Muscle layer of duodenum (tissue), 2 donors: ENCODE measurements around the gene ALDH1L1.

Experiments used
- H3K27ac ChIP-seq: one replicate; pipeline ENCODE4 v1.7.0; 2013; ENCODE audit warnings: mild to moderate bottlenecking, low read length
- H3K27me3 ChIP-seq: one replicate; pipeline ENCODE4 v1.7.0; 2013; ENCODE audit warnings: low read depth, mild to moderate bottlenecking, control low read depth, low read length
- H3K36me3 ChIP-seq, 2 donors: one replicate each; pipeline ENCODE4 v1.7.0; 2013; ENCODE audit warnings: low read length in 2 of 2, control low read depth in 1 of 2, mild to moderate bottlenecking in 1 of 2; ENCODE audit not compliant: insufficient read depth in 2 of 2, control insufficient read depth in 1 of 2
- H3K4me1 ChIP-seq, 2 donors: one replicate each; pipeline ENCODE4 v1.7.0; 2013; ENCODE audit warnings: low read length in 2 of 2, mild to moderate bottlenecking in 2 of 2, control low read depth in 1 of 2, moderate library complexity in 1 of 2; ENCODE audit not compliant: insufficient read depth in 2 of 2, control insufficient read depth in 1 of 2
- H3K4me3 ChIP-seq, 2 donors: one replicate each; pipeline ENCODE4 v1.7.0; 2013; ENCODE audit warnings: low read length in 2 of 2, low read depth in 1 of 2, mild to moderate bottlenecking in 1 of 2
- H3K9me3 ChIP-seq, 2 donors: one replicate each; pipeline ENCODE4 v1.7.0; 2013; ENCODE audit warnings: low read length in 2 of 2, control low read depth in 1 of 2, mild to moderate bottlenecking in 1 of 2; ENCODE audit not compliant: control insufficient read depth in 1 of 2
- donor health status: healthy.

ALDH1L1 gene

DNA sequence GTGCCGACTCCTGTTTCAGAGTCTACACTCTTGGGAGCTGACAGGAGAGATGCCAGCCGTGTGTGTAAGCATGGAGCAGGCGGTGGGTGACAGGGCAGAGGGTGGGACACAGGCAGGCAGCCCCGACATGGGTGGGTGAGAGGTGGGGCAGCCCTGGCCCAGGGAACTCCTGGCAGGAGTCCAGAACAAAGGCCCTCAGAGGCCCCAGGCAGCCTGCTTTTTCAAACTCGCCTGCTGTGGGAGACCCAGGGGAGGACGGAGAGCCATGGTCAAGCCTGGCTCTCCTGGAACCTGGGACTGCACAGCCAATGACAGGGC lies 67.2 kb downstream of the ALDH1L1 start:
- Histone ChIP-seq H3K36me3 (no peaks in the 10 kb centered on the region), H3K4me3 (no peak overlapping the region), H3K4me1 (no peaks in the 10 kb centered on the region), H3K27me3 (no peaks in the 10 kb centered on the region), H3K27ac (no peak overlapping the region), H3K9me3 (no peaks in the 10 kb centered on the region)

DNA sequence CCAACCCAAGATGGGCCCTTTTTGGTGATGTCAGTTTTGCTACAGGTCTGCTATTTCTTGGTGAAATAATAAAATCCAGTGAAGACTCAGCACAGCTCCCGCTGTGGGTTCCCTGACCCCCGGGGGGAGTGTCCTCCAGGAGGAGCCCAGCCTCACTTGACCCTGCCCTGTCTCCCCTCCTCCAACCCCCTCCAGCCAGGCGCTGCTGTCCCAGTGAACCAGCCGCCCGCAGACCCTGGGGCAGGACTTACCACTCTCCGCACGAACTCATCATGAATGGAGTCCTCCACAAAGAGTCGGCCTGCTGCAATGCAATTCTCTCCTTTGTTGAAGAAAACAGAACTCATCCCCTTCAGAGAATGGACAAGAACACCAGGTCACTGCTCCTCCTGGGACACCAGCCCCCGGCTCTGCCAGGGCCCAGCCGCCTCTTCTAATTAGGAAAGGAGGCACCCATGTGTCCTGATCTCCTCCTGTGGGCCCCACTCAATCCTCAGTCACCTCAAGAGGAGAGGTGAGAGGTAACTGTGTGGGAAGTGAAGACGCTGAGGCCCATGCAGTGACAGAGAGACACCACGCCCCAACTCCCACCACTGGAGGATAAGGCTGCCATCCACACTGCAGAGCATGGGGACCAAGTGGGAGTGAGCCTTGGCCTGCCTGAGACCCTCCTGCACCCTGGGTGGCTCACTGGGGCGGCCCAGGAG lies 67.7 kb downstream of the ALDH1L1 start:
- Histone ChIP-seq H3K4me3 (no peak overlapping the region), H3K27ac (no peak overlapping the region), H3K9me3 (no peaks in the 10 kb centered on the region), H3K27me3 (no peaks in the 10 kb centered on the region), H3K4me1 (no peaks in the 10 kb centered on the region), H3K36me3 (no peaks in the 10 kb centered on the region)

DNA sequence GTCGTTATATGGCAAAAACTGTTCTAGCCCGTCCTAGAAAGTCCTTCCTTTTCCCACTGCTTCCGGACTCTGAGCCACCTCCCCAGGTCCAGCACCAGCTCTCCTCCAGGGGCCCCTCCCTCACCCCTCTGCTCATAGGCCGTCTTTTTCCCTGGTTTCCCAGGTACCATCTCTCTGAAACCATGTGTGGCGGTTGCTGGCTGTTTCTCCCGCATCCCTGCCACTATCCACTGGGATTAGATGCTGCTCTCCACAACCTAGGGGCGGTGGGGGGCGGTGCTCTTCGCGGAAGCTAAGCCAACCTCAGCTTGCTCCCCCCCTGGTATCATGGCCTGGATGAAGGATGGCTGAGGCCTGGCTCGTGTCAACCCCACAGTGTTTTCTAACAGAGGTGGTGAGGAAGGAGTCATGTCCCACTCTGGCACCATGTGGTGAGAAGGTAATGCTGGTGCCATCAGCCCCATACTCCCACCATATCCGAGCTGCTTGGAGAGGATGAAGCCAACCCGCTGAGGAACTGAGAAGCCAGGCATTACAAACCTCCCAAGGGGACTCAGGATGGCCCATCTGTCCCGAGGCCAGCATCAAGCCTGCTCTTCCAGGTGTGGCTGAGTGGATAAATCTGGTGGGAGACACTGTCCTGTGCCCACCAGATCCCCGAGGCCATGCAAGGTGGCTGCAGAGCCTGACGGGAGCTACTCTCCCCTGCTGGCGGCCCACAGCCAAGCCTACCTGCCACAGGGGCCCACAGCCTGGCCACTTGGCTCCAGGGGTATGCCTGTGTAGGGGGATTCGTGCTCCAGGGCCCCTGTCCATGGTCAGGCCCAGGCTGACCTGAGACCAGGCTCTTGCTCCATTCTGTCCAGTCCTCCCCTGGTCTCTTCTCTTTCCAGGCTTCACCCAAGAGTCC lies 68.6 kb downstream of the ALDH1L1 start:
- Histone ChIP-seq H3K4me1 (no peaks in the 10 kb centered on the region), H3K27ac (no peak overlapping the region), H3K9me3 (no peaks in the 10 kb centered on the region), H3K36me3 (no peaks in the 10 kb centered on the region), H3K4me3 (no peak overlapping the region), H3K27me3 (no peaks in the 10 kb centered on the region)

DNA sequence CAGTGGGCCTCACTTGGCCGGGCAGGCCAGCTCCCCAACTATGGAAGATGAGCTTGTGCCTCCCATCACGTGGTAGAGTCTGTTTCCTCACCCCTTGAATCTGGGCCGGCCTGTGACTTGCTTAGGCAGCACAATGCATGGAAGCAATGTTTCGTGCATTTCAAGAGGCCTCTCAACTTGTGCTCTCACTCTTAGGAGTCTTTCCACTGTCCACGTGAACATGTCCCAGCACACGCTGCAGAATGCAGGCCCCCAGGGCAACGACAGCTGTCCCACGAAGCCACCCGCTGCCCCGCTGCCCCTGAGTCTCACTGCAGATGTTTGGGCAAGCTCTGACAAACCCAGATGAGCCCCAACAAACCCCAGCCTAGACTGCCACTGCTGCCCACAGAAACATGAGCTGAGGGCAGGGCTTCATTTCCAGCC lies 69.2 kb downstream of the ALDH1L1 start:
- Histone ChIP-seq H3K27ac (no peak overlapping the region), H3K4me3 (no peak overlapping the region), H3K4me1 (no peaks in the 10 kb centered on the region), H3K9me3 (no peaks in the 10 kb centered on the region), H3K36me3 (no peaks in the 10 kb centered on the region), H3K27me3 (no peaks in the 10 kb centered on the region)

DNA sequence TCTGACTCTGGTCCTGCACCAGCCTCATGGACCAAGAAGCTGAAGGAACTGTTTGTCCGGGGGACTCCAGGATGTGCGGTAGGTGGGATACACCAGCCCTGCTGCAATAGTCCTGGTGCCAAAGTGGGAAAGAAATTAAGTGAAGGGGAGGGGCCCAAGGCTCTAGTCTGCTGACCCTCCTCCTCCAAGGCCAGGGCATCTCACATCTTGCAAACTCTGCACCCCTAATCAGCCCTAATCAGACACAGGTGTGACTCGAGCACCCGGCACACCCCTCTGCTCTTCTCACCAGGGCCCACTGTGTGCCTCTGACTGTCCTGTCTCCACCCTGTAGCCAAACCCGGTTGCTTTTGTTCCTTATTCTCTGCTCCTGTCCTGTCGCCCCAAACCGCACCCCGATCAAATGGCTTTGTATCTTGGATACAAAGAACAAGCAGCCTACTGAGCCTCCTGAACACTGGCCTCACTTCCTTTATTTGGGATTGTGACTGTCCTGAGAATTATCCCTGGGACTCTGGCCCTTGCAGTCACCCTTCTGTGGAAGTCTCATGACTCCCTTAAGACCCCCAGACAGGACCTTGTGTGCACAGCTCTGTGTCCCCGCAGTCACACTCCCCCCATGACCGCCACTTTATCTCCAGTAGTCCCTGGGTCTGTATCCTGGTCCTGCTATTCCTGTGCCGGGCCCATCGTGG lies 69.8 kb downstream of the ALDH1L1 start:
- Histone ChIP-seq H3K4me3 (no peak overlapping the region), H3K9me3 (no peaks in the 10 kb centered on the region), H3K4me1 (no peaks in the 10 kb centered on the region), H3K27me3 (no peaks in the 10 kb centered on the region), H3K36me3 (no peaks in the 10 kb centered on the region), H3K27ac (no peak overlapping the region)

DNA sequence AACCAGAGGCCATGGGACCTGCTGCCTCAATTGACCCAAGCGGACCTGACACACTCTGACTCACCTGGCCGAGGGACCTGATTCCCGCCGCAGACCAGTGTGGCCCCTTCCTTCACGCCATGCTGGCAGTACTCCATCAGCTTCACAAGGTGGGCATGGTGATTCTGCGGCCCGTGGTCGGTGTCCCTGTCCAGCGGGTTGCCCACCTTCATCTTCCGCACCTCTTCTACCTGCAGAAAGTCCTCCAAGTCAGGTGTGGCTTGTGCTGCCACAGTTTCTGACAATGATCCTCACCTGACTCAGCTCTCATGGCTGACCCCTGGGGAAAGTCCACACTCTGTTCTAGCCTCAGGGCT lies 70.5 kb downstream of the ALDH1L1 start:
- Histone ChIP-seq H3K27me3 (no peaks in the 10 kb centered on the region), H3K4me3 (no peak overlapping the region), H3K9me3 (no peaks in the 10 kb centered on the region), H3K4me1 (no peaks in the 10 kb centered on the region), H3K36me3 (no peaks in the 10 kb centered on the region), H3K27ac (no peak overlapping the region)

DNA sequence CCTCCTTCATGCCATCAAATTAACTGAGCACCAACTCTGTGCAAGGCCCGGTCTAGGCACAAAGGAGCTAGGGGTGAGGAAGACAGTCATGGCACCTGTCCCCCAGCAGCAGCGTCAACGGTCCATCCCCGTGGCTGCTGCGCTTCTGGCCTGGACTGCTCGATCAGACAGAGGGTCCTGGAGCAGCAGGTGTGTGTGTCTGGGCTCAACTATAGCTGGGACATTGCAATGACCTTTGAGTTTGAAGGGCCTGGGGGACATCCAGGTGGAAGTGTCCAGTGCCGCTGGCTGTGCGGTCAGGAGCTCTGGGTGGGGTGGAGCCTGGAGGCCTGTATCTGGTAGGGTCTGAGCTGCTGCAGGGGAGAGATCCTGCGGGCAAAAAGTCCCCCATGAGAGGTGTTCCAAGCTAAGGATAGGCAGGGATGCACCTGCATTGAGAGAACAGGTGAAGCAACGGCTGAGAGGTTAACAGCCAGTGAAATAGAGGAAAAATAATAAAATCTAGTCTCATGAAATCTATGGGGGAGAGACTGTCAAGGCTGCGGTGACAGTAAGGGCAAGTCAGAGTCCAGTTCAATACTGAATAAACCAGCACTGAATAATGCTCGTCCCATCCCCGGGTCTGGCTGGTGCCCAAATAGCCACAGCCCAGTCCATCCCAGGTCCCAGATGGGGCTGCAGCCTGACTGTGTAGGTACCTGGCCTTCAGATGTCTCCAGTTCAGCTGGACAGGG lies 71.1 kb downstream of the ALDH1L1 start:
- H3K36me3 ChIP-seq = no peaks in the 10 kb centered on the region
- no peak overlapping the region for H3K4me3 ChIP-seq
- H3K9me3 ChIP-seq = no peaks in the 10 kb centered on the region
- H3K27ac ChIP-seq = no peak overlapping the region
- H3K27me3 ChIP-seq = no peaks in the 10 kb centered on the region
- H3K4me1 ChIP-seq = no peaks in the 10 kb centered on the region

DNA sequence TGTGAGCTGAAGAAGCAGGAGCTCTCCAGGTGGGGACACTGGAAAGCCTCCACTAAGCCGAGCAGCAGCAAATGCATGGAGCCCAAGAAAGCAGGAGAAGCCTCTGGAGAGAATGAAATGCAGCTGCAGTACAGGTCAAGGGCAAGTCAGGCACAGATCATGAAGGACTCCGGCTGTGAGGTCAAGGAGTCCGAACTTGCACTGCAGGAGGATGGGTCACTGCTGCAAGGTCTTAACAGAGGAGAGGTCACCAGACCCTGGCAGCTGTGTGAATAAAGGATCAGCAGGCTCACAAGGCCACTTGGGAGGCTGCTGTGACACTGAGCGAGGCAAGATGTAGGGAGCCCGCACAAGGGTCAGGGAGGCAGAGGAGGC lies 71.7 kb downstream of the ALDH1L1 start:
- Histone ChIP-seq H3K4me1 (no peaks in the 10 kb centered on the region), H3K36me3 (no peaks in the 10 kb centered on the region), H3K9me3 (no peaks in the 10 kb centered on the region), H3K4me3 (no peak overlapping the region), H3K27ac (no peak overlapping the region), H3K27me3 (no peaks in the 10 kb centered on the region)

DNA sequence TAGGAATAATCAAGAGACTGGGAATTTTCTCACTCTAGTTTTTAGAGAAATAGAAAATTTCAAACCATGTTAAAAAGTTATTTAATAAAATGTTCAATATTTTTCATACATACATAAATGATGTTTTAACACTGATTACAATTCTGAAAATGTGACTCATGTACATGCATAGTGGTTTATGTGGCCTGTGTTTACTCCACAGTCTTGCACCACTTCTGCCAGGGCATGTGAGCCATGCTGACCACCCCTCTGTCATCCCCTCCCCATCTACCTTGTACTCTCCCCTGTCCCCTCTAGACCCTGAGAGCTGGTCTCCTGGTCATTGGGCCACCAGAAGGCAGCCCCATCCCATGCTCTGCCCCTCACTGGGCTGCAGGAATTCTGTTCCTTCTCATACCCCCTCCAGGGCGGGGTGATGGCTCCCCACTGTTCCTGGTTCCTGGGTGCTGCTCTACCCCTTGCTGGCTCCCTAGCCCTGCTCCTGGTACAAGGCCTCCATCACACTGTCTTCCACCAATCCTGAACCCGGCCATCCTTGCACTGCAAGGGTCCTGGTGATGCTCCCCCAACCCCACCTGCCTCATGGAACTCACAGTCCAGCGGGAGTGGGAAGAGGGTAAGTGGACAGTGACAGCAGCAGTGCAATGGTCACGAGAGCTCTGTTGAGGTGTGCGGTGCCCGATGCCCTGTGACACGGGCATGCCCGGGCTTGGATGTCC lies 72.3 kb downstream of the ALDH1L1 start:
- Histone ChIP-seq H3K4me3 (no peak overlapping the region), H3K9me3 (no peaks in the 10 kb centered on the region), H3K27me3 (no peaks in the 10 kb centered on the region), H3K4me1 (peaks cover 1 to 2% of the 10 kb centered on the region in 2 donors), H3K36me3 (no peaks in the 10 kb centered on the region), H3K27ac (no peak overlapping the region)

DNA sequence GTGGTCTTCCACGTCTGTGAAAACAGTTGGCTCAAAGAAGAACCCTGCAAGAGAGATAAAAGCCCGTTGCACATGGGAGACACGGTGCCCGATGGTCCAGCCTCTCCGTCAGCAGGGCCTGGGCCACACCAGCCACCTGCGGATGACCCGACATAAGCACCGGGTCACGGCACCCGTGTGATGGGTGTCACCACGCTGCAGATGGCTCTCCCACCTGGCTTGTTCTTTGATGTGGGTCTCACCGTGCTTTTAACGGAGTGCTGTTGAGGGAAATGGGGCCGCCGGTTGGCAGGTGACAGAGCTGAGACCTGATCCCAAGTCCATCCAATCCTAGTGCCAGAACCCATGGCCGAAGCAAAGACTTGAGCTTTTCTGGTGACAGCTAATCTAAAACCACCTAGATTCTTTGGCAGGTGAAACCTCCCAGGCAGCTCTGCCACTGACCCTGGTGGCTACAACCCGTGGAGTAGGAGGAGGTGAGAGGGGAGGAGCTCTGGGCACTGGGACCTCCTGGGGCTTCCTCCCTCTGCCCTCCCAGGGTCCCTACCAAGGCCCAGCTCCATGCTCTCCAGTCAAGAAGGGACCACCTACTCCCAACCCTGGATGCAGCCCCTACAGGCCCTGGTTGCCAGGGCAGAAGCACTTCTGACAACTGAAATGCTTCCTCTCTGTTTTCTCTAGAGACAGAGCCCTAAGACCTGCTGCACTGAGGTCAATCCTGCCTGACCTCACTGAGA lies 73.0 kb downstream of the ALDH1L1 start:
- no peaks in the 10 kb centered on the region for H3K9me3 ChIP-seq
- H3K36me3 ChIP-seq = no peaks in the 10 kb centered on the region
- peaks cover 2 to 9% of the 10 kb centered on the region in 2 donors for H3K4me1 ChIP-seq
- H3K27ac ChIP-seq = no peak overlapping the region
- no peaks in the 10 kb centered on the region for H3K27me3 ChIP-seq
- H3K4me3 ChIP-seq = no peak overlapping the region
